DND-41 (cell line): Measurements from ENCODE around the gene CEP170B.

ENCODE experiments used
- EZH2 ChIP-seq: IDR thresholded peaks from 3 replicates; pipeline ENCODE4 v1.6.1; 2012; ENCODE audit warnings: borderline replicate concordance, low read depth, mild to moderate bottlenecking, moderate library complexity, low read length, inconsistent platforms; ENCODE audit not compliant: severe bottlenecking
- TF ChIP-seq, protein P1 (sequence below): IDR thresholded peaks from 2 replicates; pipeline ENCODE4 v1.5.1; 2012; ENCODE audit warnings: borderline replicate concordance, low read length, moderate library complexity, mild to moderate bottlenecking; ENCODE audit not compliant: poor library complexity, severe bottlenecking; ENCODE audit errors: extremely low read depth

DNA sequence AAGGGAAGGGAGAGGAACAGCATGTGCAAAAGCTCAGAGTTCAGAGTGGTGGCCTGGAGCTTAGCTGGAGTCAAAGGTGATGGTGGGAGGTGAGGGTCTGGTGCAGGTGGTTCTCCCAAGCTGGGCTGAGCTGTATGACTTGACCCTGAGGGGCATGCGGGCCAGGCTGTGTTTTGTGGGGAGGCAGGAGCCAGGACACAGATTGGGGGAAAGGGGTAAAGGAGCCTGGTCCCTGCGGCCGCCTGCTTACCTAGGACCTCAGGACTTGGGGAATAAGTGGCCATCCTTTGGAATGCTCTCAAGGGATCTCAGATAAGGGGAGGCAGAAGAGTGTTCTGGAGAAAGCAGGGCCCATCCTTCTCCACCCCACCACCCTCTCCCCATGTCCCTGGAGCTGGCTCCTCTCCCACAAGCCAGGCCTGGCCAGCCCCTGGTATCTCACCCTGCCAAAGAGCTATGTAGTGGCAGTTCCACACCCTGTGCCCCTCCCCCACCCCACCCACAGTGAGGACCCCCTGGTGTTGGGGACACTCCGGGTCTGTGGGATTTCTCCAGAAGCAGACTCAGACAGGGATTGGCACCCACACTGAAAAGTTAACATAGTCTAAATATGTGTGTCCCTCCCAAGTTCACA lies 19.9 kb upstream of the CEP170B start:
- TF ChIP-seq, protein P1, sequence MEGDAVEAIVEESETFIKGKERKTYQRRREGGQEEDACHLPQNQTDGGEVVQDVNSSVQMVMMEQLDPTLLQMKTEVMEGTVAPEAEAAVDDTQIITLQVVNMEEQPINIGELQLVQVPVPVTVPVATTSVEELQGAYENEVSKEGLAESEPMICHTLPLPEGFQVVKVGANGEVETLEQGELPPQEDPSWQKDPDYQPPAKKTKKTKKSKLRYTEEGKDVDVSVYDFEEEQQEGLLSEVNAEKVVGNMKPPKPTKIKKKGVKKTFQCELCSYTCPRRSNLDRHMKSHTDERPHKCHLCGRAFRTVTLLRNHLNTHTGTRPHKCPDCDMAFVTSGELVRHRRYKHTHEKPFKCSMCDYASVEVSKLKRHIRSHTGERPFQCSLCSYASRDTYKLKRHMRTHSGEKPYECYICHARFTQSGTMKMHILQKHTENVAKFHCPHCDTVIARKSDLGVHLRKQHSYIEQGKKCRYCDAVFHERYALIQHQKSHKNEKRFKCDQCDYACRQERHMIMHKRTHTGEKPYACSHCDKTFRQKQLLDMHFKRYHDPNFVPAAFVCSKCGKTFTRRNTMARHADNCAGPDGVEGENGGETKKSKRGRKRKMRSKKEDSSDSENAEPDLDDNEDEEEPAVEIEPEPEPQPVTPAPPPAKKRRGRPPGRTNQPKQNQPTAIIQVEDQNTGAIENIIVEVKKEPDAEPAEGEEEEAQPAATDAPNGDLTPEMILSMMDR: no peak
- no peak for TF ChIP-seq EZH2
